Memory B cell (primary cell): ENCODE data around the gene ORC2.
"Not testable (repeated sequence)": the region's sequence is repeated elsewhere in the genome, so short reads cannot be mapped to it uniquely, and the experiment has no call there.

Experiments
- ATAC-seq: fragments of 150-1000 bp; cut with Tn5 transposase; 2 replicates; pipeline ENCODE4 v1.10.0; 2021; ENCODE audit warnings: low read depth, mild to moderate bottlenecking, moderate library complexity
- DNase-seq, 2 donors: peaks; one replicate each; pipeline ENCODE4 v3.0.0; 2022; ENCODE audit warnings: low spot score in 2 of 2
- H3K27ac Mint-ChIP-seq: one replicate; pipeline ENCODE4 v1.8.0; 2022; ENCODE audit warnings: mild to moderate bottlenecking, moderate library complexity, mixed read lengths
- H3K27me3 Mint-ChIP-seq: one replicate; pipeline ENCODE4 v1.8.0; 2022; ENCODE audit warnings: mixed read lengths
- H3K36me3 Mint-ChIP-seq: one replicate; pipeline ENCODE4 v1.8.0; 2022; ENCODE audit warnings: mild to moderate bottlenecking, mixed read lengths
- H3K4me1 Mint-ChIP-seq: one replicate; pipeline ENCODE4 v1.8.0; 2022; ENCODE audit warnings: mixed read lengths
- H3K4me3 Mint-ChIP-seq: one replicate; pipeline ENCODE4 v1.8.0; 2022; ENCODE audit warnings: mild to moderate bottlenecking, moderate library complexity, mixed read lengths
- H3K9me3 Mint-ChIP-seq: one replicate; pipeline ENCODE4 v1.8.0; 2022; ENCODE audit warnings: mixed read lengths

ORC2 gene

GRCh38 chr2:200963124-200963917 is at the start of gene ORC2:
Gene ORC2 (minus strand): TSS chr2:200963660. CDS start chr2:200958123, 5,537 bp downstream.
- H3K4me3 Mint-ChIP-seq = peak within 1 kb of the TSS; percentile 96
- H3K27ac Mint-ChIP-seq = peak within 1 kb of the TSS; percentile 95
- H3K4me1 Mint-ChIP-seq = peaks cover 39% of the 10 kb centered on the region
- ATAC-seq (peak; percentile 85), DNase-seq (peak; percentile 92 to 96)
- H3K9me3 Mint-ChIP-seq = no peaks in the 10 kb centered on the region
- peaks cover 2% of the 10 kb centered on the region for H3K36me3 Mint-ChIP-seq
- H3K27me3 Mint-ChIP-seq = no peaks in the 10 kb centered on the region

GRCh38 chr2:201008296-201008829 is 44.9 kb upstream of the ORC2 start:
- peaks cover 16% of the 10 kb centered on the region for H3K36me3 Mint-ChIP-seq
- ATAC-seq = no peak
- no peaks in the 10 kb centered on the region for H3K4me1 Mint-ChIP-seq
- H3K9me3 Mint-ChIP-seq = no peaks in the 10 kb centered on the region
- H3K4me3 Mint-ChIP-seq = no peak overlapping the region
- no peak overlapping the region for H3K27ac Mint-ChIP-seq
- H3K27me3 Mint-ChIP-seq = no peaks in the 10 kb centered on the region
- no peak for DNase-seq

- ATAC-seq = no peak
- no peak overlapping the region for H3K4me3 Mint-ChIP-seq
- H3K4me1 Mint-ChIP-seq = no peaks in the 10 kb centered on the region
- H3K9me3 Mint-ChIP-seq = no peaks in the 10 kb centered on the region
- DNase-seq = no peak
- H3K27me3 Mint-ChIP-seq = no peaks in the 10 kb centered on the region
- H3K27ac Mint-ChIP-seq = no peak overlapping the region
- H3K36me3 Mint-ChIP-seq = peaks cover 16% of the 10 kb centered on the region
These were observed 44.1 kb upstream of the ORC2 start for GRCh38 chr2:201007584-201007998.

GRCh38 chr2:201006704-201007103 is 43.2 kb upstream of the ORC2 start:
- H3K4me3 Mint-ChIP-seq = no peak overlapping the region
- ATAC-seq (no peak), DNase-seq (no peak)
- H3K27me3 Mint-ChIP-seq = no peaks in the 10 kb centered on the region
- no peak overlapping the region for H3K27ac Mint-ChIP-seq
- H3K9me3 Mint-ChIP-seq = no peaks in the 10 kb centered on the region
- peaks cover 16% of the 10 kb centered on the region for H3K36me3 Mint-ChIP-seq
- H3K4me1 Mint-ChIP-seq = no peaks in the 10 kb centered on the region

GRCh38 chr2:201004370-201004769 is 40.9 kb upstream of the ORC2 start:
- ATAC-seq (no peak), DNase-seq (no peak)
- peaks cover 16% of the 10 kb centered on the region for H3K36me3 Mint-ChIP-seq
- no peaks in the 10 kb centered on the region for H3K9me3 Mint-ChIP-seq
- no peaks in the 10 kb centered on the region for H3K4me1 Mint-ChIP-seq
- no peak overlapping the region for H3K27ac Mint-ChIP-seq
- H3K4me3 Mint-ChIP-seq = no peak overlapping the region
- no peaks in the 10 kb centered on the region for H3K27me3 Mint-ChIP-seq

- Mint-ChIP-seq H3K36me3 (peaks cover 16% of the 10 kb centered on the region), H3K4me3 (no peak overlapping the region), H3K4me1 (peaks cover 2% of the 10 kb centered on the region), H3K27ac (no peak overlapping the region), H3K27me3 (no peaks in the 10 kb centered on the region), H3K9me3 (no peaks in the 10 kb centered on the region)
- no peak for ATAC-seq
- no peak for DNase-seq
These were observed 29.6 kb upstream of the ORC2 start for GRCh38 chr2:200993097-200993496.

GRCh38 chr2:200987137-200987536 is 23.7 kb upstream of the ORC2 start:
- no peaks in the 10 kb centered on the region for H3K27me3 Mint-ChIP-seq
- H3K4me3 Mint-ChIP-seq = no peak overlapping the region
- H3K36me3 Mint-ChIP-seq = peaks cover 15% of the 10 kb centered on the region

GRCh38 chr2:200985799-200986198 is 22.3 kb upstream of the ORC2 start:
- Mint-ChIP-seq H3K36me3 (peaks cover 18% of the 10 kb centered on the region), H3K9me3 (no peaks in the 10 kb centered on the region), H3K4me1 (peaks cover 3% of the 10 kb centered on the region), H3K4me3 (no peak overlapping the region), H3K27me3 (no peaks in the 10 kb centered on the region), H3K27ac (no peak overlapping the region)
- DNase-seq (no peak), ATAC-seq (no peak)

More at GRCh38 chr2:200987137-200987536, 23.7 kb upstream of the ORC2 start:
- DNase-seq = no peak
- ATAC-seq = no peak
- Mint-ChIP-seq H3K4me1 (no peaks in the 10 kb centered on the region), H3K9me3 (no peaks in the 10 kb centered on the region), H3K27ac (peak overlapping the region; percentile 18)

- Mint-ChIP-seq H3K36me3 (peaks cover 7% of the 10 kb centered on the region), H3K4me1 (peaks cover 9% of the 10 kb centered on the region)
These were observed 13.2 kb upstream of the ORC2 start for GRCh38 chr2:200976710-200977109.

GRCh38 chr2:200975672-200976071 is 12.2 kb upstream of the ORC2 start:
- Mint-ChIP-seq H3K9me3 (no peaks in the 10 kb centered on the region), H3K27me3 (no peaks in the 10 kb centered on the region), H3K27ac (no peak overlapping the region), H3K36me3 (peaks cover 1% of the 10 kb centered on the region), H3K4me1 (peaks cover 5% of the 10 kb centered on the region), H3K4me3 (no peak overlapping the region)
- no peak for ATAC-seq
- no peak for DNase-seq

More at GRCh38 chr2:200976710-200977109, 13.2 kb upstream of the ORC2 start:
- no peaks in the 10 kb centered on the region for H3K9me3 Mint-ChIP-seq
- no peaks in the 10 kb centered on the region for H3K27me3 Mint-ChIP-seq
- no peak for DNase-seq
- H3K27ac Mint-ChIP-seq = no peak overlapping the region
- no peak overlapping the region for H3K4me3 Mint-ChIP-seq
- no peak for ATAC-seq

- H3K4me1 Mint-ChIP-seq = peaks cover 24% of the 10 kb centered on the region
- not testable (repeated sequence) for H3K9me3 Mint-ChIP-seq, H3K27ac Mint-ChIP-seq, DNase-seq, H3K4me3 Mint-ChIP-seq, ATAC-seq, H3K27me3 Mint-ChIP-seq, H3K36me3 Mint-ChIP-seq
These were observed 6.6 kb upstream of the ORC2 start for GRCh38 chr2:200970057-200970456.

GRCh38 chr2:200968735-200969134 is 5.3 kb upstream of the ORC2 start:
- Mint-ChIP-seq H3K27ac (peak overlapping the region; percentile 56), H3K4me3 (no peak overlapping the region), H3K4me1 (peaks cover 34% of the 10 kb centered on the region), H3K36me3 (no peaks in the 10 kb centered on the region), H3K27me3 (no peaks in the 10 kb centered on the region), H3K9me3 (no peaks in the 10 kb centered on the region)
- ATAC-seq (no peak), DNase-seq (no peak)

GRCh38 chr2:200968162-200968561 is 4.7 kb upstream of the ORC2 start:
- no peak for ATAC-seq
- no peak for DNase-seq
- Mint-ChIP-seq H3K9me3 (no peaks in the 10 kb centered on the region), H3K4me3 (no peak overlapping the region), H3K27ac (peak overlapping the region; percentile 56), H3K27me3 (no peaks in the 10 kb centered on the region), H3K4me1 (peaks cover 35% of the 10 kb centered on the region), H3K36me3 (no peaks in the 10 kb centered on the region)

- no peaks in the 10 kb centered on the region for H3K36me3 Mint-ChIP-seq
- no peak for DNase-seq
- peaks cover 39% of the 10 kb centered on the region for H3K4me1 Mint-ChIP-seq
- no peak overlapping the region for H3K4me3 Mint-ChIP-seq
- no peak for ATAC-seq
- H3K27ac Mint-ChIP-seq = peak overlapping the region; percentile 59
- H3K27me3 Mint-ChIP-seq = no peaks in the 10 kb centered on the region
- no peaks in the 10 kb centered on the region for H3K9me3 Mint-ChIP-seq
These were observed 3.3 kb upstream of the ORC2 start for GRCh38 chr2:200966770-200967169.

- no peak for ATAC-seq
- peak overlapping the region; percentile 95 for H3K27ac Mint-ChIP-seq
- H3K9me3 Mint-ChIP-seq = no peaks in the 10 kb centered on the region
These were observed 1.0 kb upstream of the ORC2 start for GRCh38 chr2:200964498-200964897.

More at GRCh38 chr2:200964498-200964897, 1.0 kb upstream of the ORC2 start:
- H3K36me3 Mint-ChIP-seq = no peaks in the 10 kb centered on the region
- H3K27me3 Mint-ChIP-seq = no peaks in the 10 kb centered on the region
- no peak for DNase-seq
- peaks cover 41% of the 10 kb centered on the region for H3K4me1 Mint-ChIP-seq
- H3K4me3 Mint-ChIP-seq = peak overlapping the region; percentile 96
